ENCODE data around the gene CD6.
A peak's percentile ranks its signal among the peaks of the same experiment; 100 is the strongest.

Gene CD6

DNA sequence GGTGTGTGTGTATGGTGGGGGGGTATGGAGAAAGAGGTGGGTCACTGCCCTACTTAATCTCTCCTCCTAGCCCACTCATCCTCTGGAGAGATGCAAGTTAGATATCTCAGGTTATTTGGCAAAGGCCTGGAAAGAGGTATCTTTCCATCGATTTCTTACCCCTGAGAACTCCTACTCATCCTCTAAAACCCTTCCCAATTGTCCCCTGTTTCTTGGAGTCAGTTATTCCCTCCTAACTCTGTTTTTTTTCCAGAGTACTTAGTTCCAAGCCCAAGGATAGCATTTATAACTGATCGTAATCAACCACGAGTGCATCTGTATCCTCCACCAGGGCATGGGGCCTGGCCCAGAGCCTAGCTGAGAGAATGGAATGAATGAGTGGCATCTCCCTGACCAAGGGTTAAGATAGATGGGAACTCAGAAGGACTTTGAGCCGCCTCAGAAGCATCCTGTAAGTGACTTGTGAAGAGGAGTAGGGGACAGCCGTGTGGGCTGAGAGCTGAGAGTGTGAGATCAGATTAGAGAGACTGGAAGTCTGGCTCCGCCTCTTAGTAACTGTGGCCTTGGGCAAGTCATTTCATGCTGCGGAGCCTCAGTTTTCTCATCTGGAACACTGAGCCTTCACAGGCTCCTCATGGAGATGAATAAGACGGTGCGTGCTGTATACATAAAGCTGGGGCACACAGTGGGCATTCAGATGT, 16.2 kb downstream of the CD6 start:
- peak; percentile 74 for DNase-seq

DNA sequence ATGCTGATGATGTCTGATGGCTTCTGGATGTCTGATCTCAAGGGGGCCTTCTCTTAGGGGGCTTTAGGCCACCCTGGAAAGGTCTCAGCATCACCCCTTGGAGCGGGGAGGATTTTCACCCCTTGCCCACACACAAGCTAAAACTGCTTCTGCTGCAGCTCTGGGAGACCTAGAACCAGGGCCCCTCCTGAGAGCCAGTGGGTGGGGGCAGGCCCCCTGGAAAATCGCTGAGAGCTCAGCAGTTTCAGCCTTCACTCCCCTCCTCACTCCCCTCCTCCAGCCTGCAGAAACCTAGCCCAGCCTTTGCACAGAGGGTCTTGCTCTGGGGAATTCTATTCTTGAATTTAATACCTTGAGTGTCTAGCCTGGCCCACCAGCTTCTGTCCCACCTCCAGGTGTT, 17.2 kb downstream of the CD6 start:
- DNase-seq: no peak

DNA sequence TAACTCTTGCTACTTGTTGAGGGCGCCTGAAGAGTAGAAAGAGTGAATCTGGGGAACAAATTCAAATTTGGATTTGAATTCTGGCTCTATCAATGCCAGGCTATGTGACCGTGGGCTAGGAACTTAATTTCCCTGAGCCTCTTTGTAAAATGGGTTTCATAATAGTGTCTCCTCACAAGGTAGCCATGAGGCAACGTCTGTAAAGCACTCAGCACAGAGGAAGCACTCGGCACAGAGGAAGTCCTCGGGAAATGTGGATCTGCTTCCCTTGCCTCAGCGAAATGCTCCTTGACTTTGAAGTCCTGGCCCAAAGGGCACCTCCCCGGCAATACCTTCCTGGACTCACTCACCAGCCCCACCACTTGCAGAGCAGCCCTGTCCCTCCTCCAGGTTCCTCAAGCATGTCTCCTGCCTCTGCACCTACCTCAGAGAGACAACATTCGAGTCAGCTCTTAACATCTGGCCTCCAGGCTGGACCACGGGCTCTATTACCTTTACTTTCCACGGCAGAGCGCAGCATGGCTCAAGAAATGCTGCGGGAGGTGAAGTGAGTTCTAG, 17.7 kb downstream of the CD6 start:
- no peak for DNase-seq

DNA sequence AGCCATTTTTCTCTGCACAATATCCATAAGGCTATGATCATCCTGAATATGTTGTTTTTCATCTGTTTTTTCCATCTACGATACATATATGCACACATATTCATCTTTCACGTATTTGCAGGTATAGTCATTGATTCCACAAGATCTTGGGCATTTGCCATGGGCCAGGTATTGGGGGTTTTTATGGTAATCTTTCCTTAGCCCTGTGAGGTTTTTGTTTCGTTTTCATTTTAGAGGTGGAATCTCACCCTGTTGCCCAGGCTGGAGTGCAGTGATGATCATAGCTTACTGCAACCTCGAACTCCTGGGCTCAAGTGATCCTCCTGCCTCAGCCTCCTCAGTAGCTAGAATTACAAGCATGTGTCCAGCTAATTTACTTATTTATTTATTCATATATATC, 20.0 kb downstream of the CD6 start:
- no peak for DNase-seq

DNA sequence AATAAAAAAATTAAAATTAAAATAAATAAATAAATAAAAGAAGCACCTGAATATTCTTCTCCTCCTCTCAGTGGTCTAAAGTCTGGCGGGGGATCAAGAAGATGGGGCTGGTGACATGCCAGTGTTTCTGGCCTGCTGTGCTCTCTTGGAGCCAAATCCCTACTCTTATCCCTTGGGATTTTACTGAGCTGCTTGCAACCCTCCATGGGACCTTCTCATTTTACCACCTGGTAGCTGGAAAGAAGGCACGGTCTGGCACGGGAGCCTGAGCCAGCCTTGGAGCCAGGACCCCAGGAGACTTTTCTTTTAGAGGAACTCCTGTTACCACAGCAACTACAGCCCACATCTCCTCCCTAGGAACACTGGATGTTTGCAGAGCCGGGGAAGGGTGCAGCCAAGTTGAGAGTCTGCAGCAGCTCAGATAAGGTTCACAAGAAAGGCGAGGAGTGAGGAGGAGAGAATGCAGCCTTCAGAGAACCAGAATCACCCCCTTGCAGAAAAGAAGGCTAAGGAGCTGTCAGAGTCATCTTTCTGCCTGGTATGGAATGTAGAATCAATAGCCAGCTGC, 21.4 kb downstream of the CD6 start:
- no peak for DNase-seq

- DNase-seq: peak; percentile 50
Measured at GRCh38 chr11:60993615-60994014, 22.1 kb downstream of the CD6 start.

DNA sequence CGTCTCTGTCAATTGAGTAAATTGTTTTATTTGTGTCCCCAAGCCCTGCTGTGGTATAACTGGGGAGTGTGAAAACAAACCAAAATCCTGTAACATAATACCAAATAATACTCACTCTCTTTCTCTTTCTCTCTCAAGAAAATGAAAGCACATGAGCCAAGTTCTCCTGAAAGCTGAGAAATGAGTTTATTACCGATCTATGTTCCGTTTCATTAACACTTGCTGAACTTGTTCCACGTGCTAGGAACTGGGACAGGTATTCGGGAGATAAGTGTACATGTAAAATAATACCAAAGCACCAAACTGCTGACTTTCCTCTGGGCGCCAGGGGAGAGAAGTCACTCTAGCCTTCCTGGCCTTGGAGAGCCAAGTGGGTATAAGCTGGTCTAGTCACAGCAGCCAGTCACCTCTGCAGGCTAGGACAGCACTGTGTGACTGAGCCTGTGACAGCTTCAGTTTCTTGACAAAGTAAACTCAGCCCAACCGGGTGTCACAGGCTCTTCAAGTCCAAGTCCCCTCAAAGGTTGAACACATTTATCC, 23.1 kb downstream of the CD6 start:
- DNase-seq: peak; percentile 51

GRCh38 chr11:60995798-60996197, 24.3 kb downstream of the CD6 start:
- no peak for DNase-seq

DNA sequence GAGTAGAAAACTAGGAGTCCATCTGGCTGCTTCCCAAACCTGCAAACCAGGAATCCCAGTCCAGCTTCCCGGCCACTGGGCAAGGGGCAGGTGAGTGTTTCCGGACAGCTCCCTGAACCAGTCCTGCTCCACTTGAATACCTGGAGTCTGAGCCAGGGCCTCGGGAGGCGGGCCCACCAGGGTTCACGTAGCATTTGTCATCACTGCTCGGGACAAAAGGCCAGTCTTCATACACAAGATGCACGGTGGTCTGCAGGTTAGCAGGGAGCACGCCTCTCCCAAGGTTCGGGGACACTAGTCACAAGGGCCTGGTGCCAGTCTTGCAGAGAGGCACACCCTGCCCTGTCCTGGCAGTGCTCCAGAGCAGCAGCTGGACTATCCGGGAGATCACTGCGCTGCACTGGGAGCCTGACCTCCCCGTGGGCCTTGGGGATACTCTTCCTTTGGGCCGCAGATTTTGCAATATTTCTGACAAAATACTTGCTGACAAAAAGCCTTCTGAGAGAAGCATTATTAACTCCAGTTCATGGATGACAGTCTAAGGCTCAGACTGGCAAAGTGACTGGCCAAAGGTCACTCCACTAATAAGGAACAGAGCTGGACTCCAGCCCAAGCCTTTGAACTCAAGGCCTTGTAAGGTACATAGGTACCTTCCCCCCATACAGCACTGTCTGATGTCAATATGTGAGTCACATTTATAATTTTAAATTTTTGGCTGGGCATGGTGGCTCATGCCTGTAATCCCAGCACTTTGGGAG, 25.1 kb downstream of the CD6 start:
- no peak for DNase-seq

- DNase-seq: no peak
Measured at GRCh38 chr11:61000426-61000825, 28.9 kb downstream of the CD6 start.

DNA sequence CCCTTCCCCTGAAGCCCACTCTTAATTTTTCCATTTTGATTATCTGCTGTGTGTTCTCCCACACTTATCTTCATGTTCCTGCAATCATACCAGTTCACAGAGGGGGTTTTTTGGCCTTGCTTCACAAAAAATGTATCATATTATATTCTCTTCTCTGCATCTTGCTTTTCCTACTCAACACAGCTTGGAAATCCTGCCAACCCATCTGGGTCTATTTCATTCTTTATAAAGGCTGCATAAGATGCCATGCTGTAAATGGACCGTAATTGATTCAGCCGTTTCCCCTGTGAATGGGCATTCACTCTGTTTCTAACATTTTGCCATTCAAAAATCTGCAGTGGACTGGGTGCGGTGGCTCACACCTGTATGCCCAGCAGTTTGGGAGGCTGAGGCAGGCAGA, 30.5 kb downstream of the CD6 start:
- no peak for DNase-seq

DNA sequence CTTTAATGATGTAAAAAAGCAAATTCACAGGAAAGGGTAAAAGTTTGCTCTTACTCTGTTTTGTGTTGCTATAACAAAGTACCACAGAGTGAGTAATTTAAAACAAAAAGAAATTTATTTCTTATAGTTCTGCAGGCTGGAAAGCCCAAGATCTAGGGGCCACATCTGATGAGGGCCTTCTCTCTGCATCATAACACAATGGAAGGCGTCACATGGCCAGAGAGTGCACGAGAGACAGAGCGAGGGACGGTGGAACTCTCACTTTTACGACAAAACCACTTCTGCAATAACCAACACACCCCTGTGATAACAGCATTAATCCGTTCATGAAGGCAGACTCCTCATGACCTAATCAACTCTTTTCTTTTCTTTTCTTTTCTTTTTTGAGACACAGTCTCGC, 31.1 kb downstream of the CD6 start:
- no peak for DNase-seq

GRCh38 chr11:61004180-61004611, 32.7 kb downstream of the CD6 start:
- no peak for DNase-seq

DNA sequence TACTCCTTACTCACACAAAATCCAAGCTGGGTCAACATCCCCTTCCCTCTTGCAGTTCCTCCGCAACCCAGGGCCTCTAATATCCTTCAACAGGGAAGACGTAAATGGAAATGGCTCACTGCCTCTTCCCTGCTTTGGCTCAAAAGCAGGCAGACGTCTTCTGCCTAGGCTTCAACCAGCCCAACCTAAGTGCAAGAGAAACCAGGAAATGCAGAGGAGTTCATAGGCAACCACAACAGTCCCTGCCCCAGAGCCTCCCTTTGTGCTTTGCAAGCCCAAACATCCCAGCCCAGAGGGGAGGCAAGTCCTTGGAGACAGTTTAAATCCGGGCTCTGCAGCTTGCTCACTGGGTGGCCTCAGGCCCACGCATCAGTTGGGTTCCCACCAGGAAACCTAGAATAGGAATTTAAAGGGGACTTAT, 33.3 kb downstream of the CD6 start:
- no peak for DNase-seq

DNA sequence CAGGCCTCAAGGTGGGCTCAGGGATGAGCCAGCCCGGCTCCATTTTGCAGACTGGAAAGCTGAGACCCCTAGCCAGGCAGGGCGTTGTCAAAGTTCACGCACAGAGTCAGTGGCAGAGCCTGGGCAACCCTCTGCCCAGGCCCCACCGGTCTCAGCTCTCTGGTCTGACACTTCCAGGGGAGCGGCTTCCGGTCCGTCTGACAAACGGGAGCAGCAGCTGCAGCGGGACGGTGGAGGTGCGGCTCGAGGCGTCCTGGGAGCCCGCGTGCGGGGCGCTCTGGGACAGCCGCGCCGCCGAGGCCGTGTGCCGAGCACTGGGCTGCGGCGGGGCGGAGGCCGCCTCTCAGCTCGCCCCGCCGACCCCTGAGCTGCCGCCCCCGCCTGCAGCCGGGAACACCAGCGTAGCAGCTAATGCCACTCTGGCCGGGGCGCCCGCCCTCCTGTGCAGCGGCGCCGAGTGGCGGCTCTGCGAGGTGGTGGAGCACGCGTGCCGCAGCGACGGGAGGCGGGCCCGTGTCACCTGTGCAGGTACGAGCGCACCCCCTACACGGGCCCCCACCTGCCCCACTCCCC, 36.0 kb downstream of the CD6 start:
- no peak for DNase-seq

GRCh38 chr11:61007956-61008896, 36.7 kb downstream of the CD6 start:
- DNase-seq: no peak

DNA sequence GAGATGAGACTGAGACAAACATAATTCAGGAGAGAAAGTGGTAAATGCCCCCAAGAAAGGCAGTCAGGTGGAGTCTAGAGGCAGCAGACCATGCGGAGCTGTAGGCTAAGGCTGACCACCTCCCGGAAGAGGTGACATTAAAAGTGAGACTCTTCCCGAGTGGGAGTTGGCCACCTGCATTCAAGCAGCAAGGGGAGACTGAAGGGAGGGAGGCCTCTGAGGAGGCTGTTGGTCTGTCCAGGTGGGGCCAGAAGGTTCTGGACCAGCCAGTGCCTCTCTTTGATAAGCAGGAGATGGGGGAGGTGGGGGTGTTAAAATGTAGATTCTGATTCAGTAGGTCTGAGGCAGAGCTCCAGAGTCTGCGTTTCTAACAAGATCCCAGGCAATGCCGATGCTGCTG, 37.5 kb downstream of the CD6 start:
- DNase-seq: no peak

DNA sequence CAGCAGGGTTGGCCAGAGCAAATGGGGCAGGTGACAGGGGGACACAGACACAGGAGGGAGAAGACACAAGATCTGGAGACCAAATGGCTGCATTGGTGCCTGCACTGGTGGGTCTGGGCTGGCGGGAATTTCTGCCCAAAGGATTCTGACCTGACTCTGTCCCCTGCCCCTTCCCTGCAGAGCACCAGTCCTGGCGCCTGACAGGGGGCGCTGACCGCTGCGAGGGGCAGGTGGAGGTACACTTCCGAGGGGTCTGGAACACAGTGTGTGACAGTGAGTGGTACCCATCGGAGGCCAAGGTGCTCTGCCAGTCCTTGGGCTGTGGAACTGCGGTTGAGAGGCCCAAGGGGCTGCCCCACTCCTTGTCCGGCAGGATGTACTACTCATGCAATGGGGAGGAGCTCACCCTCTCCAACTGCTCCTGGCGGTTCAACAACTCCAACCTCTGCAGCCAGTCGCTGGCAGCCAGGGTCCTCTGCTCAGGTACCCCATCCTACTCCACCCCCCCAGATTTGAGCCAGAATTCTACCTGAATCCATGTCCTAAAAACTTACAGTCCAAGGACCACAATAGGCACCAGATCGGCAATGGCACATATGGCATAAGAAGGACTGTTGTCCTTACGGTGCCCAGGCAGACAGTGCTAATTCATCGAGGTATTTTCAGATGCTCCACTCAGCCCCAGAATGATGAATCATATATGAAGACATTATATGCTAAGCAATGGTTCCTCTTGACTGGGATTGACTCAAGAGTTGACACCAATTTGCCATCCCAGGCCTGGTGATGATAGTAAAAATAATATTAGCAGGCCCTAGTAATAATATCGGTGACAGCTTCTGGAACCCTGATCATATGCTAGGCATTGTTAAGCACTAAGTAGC, 38.2 kb downstream of the CD6 start:
- DNase-seq: no peak

GRCh38 chr11:61010466-61011228, 39.2 kb downstream of the CD6 start:
- no peak for DNase-seq

DNA sequence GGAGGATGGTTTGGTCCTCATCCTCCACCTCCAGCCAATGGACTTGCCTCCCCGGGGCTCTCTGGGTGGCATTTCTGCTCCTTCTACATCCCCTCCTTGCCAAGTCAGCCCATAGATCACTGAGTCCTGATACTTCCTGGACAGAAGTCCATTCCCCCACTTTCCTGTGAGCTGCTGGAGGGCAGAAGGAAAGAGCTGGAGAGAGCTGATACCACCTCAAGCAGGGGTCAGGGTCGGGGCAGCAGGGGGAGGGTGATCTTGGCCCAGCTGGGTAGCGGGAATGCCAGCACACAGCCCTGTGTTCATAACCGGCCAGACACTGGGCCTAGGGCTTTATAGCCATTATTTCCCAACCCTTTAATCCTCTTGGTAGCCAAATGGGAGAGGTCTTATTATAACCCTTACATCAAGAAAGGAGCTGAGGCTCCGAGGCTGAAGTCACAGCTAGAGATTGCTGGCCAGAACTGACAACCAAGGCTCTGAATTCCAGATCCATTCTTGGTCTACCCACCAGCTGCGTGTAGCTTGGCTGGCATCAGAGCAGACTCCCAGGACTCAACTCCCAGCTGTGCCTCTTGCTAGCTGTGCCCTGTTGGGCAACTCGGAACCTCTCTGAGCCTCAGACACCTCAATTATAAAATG, 39.9 kb downstream of the CD6 start:
- DNase-seq: no peak
